Islet of Langerhans (tissue), 1 donor: Measurements from ENCODE around the gene PLA2G4D.

Experiments used
- FAIRE-seq: peaks from one replicate; lab custom pipeline; 2011; peaks lifted over from hg19 to GRCh38; lab: Jason Lieb, UNC

PLA2G4D gene

DNA sequence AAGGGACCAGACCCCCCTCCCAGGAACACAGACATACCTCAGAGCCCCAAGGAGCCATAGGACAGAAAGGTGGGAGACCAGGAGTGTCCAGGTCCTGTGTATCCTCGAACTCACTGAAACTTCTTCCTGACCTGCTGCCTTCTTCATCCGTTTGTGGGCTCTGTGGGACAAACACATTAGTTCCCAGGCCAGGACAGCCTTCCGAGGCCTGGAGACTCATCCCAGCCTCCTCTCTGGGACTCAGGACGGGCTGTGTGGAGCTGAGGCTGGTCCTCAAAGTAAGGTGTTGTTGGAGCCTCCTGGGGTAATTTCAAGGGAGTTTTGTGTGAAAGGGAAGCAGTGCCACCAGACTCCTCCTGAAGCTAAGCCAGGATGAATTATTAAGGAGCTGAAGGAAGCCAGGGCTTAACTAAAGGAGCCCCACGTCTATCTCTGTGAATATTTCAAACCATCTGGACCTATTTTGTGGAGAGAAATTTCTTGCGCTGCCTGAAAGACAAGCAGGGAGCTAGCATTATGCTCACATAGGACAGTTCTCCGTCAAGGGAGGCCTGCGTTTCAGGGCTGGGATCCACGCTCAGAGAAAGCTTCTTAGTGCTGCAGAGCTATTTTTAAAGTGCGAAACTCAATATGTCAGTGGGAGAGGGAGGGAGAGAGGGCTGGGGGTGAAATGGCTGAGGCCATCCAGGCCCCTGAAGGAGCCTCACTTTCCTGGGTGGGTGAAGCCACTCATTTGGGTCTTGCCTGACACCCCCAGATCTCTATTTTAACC is 43.7 kb downstream of the PLA2G4D start:
- no peak for FAIRE-seq

- no peak for FAIRE-seq
These were observed 45.6 kb downstream of the PLA2G4D start for GRCh38 chr15:42048821-42049200.

DNA sequence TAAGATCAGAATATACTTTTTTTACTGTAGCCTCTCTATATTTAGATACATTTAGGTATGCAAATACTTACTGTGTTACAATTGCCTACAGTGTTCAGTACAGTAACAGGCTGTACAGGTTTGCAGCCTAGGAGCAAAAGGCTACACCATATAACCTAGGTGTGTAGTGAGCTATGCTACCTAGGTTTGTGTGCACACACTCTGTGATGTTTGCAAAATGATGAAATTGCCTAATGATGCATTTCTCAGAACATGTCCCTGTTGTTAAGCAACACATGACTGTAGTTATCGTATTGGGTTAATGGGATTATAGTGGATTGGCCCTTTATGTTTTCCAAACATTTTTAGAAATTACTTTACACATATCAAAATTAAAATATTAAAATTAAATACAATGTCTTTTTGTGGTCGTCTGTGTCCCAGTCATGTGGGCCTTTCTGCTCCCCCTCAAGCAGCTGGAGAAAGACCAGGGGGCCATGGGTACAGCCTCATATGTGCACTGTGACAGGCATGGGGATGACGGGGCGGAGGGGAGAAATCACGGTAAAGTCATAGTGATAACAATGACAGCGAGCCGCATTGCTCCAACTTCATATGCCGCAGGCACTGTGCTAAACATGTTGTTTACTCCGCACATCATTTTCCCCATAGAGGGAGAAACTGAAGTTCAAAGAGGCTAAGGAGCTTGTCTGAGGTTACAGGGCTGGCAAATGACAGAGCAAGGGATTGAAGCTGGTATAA is 46.1 kb downstream of the PLA2G4D start:
- no peak for FAIRE-seq

DNA sequence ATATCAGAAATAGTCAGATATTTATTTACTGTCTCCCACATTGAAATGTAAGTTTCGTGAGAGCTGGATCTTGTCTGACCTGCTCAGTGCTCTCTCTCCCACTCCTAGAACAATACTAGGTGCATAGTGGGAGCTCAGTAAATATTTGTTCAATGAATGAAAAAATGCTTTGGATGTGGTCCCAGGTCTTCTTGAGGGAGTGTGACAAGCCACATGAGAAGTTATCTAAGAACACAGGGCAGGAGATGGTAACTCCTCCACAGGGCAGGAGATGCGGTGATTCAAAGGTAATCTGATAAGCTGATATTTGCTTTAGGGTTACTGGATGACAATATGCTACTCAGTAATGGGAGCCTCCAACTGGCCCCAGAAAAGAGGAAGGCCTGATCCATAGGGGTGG is 47.8 kb downstream of the PLA2G4D start:
- FAIRE-seq: no peak

DNA sequence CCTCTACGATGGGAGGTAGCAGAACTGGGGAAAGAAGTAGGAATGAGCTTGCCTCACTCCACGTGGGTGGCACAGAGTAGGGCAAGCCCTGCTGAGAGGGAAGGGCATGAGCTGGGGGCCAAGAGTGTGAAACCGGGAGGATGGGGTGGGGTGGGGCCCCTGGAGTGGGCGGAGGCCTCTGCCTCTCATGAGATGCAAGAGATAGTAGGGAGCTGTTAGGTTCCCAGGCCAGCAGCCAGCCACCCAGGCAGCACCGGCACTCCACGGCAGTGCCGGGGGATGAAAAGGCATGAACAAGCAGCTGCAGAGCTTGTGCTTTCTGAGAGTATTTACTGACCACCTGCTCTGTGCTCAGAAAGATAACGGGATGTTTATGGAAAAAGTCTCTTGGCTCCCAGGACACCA is 49.1 kb downstream of the PLA2G4D start:
- FAIRE-seq: no peak

DNA sequence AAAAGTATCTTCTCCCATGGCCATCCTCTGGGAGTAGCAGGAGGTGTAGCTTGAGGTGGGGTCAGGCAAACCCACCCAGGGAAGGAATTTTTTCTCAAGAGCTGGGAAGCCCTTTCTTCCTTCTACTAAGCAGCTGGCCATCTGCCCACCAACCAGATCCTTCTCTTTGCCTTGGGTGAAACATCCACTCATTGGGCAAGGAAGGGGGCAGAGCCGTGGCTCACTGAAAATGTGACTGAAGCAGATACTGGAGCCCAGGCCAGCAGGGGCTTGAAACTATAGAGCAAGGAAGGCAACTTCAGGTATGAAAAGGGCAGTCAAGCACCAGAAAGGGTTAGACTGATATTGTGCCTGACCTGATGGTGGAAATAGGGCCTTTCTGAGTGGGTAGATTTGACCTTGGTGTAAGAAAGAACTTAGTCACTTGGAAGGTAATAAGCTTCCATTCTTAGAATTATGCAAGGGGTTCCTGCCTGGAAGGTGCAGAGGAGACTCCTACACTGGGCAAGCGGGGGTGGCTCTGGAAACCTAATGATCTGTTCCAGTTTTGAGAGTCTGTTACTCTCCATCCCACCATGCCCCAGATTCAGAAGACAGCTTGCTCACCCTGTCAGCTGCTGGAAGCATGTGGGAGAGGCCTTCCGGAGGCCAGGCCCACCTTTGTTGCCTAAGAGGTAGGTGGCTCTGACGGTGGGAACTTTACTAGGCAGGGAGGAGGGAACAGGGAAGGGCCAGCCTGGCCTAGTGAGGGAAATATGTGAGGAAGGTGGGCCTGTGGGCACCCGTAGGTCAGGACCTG is 51.6 kb downstream of the PLA2G4D start:
- FAIRE-seq: no peak

- FAIRE-seq: no peak
These were observed 56.0 kb downstream of the PLA2G4D start for GRCh38 chr15:42038401-42038800.

- no peak for FAIRE-seq
These were observed 56.7 kb downstream of the PLA2G4D start for GRCh38 chr15:42037656-42038055.

- no peak for FAIRE-seq
These were observed 57.4 kb downstream of the PLA2G4D start for GRCh38 chr15:42036966-42037365.

GRCh38 chr15:42036112-42036905 is 58.1 kb downstream of the PLA2G4D start:
- no peak for FAIRE-seq

- FAIRE-seq: no peak
These were observed 59.0 kb downstream of the PLA2G4D start for GRCh38 chr15:42035435-42035761.

GRCh38 chr15:42034628-42035434 is 59.5 kb downstream of the PLA2G4D start:
- FAIRE-seq: no peak

DNA sequence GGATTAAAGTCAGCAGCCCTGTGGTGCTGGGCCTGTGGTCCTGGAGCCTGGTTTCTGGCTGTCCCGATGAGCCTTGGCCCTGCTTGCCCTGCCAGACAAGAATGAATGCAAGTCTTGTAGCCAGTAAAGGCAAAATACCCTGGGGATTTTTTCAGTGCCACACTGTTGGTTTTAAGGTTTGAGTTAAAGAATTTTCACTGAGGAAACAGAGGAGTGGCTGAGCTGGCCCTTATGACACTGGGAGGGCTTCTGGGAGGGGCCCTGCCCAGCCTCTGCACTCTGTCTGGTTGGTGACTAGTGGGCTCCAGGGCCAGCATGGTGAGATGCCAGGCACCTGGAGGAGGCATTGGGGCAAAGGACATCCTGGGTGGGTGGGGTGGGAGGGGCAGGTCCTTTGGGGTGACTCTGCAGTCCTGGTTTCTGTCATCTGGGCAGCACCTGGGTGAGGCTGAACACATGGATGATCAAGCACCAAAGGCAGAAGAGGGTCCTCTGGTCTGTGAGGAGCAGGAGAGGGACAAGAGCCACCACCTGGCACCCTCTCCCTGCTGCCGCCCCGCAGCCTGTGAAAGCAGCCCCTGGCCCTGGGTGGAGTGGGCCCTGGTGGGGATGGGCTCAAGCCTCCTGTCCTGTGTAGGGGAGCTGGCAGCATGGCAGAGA is 61.0 kb downstream of the PLA2G4D start:
- FAIRE-seq: no peak

DNA sequence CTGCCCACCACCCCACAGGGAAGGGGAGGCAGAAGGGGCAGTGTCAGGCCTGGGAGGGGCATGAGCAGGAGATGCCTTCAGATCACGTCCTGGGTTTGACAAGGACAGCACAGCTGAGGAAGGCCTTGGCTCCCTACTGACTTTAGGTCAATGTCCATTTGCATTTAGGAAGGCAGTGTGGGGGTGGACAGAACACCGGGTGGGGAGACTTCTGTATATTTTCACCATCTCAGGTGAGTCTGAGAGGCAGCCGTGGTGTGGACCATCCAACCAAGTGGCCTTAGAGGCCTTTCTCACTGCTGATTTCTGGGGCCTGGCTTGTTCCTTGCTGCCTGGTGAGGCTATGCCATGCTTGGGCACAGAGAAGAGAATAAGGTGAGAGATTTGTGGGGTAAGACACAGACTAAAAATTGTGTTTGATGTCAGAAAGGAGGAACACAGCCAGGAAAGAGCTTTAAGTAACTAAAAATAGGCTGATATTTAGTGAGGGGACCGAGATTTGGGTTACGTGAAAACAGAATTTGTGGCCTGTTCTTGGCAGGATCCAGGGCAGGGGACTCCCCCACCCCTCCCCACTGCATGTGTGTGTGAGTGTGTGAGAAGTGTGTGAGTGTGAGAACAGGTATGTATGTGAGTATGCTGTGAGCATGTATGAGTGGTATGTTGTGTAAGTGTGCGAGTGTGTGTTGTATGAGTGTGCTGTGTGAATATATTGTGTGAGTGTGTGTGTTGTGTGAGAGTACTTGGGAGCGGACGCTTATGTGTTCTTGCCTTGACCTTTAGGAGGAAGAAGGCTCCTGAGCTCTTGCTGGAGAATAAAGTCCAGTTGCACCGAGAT is 61.8 kb downstream of the PLA2G4D start:
- FAIRE-seq: no peak

GRCh38 chr15:42031198-42031915 is 63.0 kb downstream of the PLA2G4D start:
- FAIRE-seq: no peak

DNA sequence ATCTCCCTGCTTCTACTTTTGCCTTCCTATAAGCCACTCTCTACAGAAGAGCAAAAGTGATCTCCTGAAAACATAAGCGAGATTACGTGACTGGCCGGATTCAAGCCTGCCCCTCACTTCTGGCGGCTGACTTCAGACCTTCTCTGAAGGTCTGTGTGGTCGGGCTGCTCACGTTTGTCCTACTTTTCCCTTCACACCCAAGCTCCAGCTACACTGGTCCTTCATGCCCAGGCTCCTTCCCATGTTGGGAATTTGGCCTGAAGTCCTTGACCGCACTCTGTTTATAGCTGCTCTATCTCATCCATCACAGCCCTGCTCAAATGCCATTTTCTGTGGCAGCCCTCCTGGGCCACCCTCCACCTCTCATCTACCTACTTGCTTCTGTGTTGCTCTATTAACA is 66.8 kb downstream of the PLA2G4D start:
- FAIRE-seq: no peak

DNA sequence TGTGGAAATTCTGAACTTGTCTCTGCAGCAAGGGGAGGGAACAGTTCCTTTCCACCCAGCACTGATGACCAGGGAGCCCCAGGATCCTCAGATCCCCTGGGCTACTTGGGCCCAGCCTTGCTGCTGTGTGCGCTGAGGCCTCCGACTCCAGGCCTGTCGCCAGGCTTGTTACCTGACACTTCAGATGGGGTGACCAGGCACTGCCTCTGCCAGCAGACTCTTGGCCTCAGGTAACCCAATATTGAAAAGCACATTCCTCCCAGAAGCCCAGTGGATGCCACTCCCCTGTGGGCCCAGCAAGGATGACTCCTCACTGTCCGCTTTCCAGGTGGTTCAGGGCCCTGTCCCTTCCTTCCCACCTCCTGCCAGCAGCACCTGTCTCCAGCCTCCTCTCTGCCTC is 70.1 kb downstream of the PLA2G4D start:
- no peak for FAIRE-seq

GRCh38 chr15:42021593-42021992 is 72.8 kb downstream of the PLA2G4D start:
- FAIRE-seq: no peak

GRCh38 chr15:42020713-42021273 is 73.6 kb downstream of the PLA2G4D start, which contains the start of gene PLA2G4E:
Gene PLA2G4E, minus strand, starts transcription at chr15:42021042. Its CDS starts 12 bp downstream, at chr15:42021030.
- FAIRE-seq: no peak
